ENCODE results near the gene ARPC2.
"Not testable (repeated sequence)": the region's sequence is repeated elsewhere in the genome, so short reads cannot be mapped to it uniquely, and the experiment has no call there.

Gene ARPC2

DNA sequence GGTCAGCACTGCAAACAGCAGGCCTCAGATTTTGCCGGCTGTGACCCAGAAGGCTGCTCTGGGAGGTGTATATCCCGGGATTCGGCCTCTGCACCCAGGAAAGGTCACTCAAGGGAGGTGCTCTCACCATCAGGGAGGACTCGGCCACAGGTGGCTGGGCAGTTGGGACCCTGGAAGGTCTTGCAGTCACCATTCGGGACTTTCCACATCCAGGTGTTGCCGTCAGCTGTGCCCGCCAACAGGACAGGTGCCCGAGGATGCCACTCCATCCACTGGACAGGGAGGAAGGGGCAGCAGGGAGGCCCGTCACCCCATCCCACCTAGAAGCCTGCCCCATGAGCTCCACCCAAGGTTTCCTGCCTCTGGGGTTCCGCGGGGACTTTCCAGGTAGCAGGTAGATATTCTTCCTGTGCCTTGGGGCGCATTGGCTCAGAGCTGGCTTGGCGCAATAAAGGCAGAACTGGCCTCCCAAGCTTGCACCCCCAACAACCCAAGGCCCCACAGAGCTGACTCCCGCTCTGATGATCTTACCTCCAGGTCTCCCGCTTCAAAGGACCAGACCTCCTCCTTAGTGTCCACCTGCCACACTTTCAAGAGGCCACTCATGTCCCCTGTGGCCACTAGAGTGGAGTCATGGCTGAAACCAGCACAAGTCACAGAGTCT, 49.5 kb downstream of the ARPC2 start:
- Histone ChIP-seq H3K4me3 (ENCODE audit: low read depth in 1 of 2, low read length in 2 of 2) (no peak overlapping the region), H3K36me3 (ENCODE audit: control insufficient read depth in 1 of 2, insufficient read depth in 2 of 2, low read length in 2 of 2) (peaks cover 16 to 37% of the 10 kb centered on the region in 2 donors), H3K9ac (ENCODE audit: low read depth in 1 of 2, low read length in 2 of 2) (no peak overlapping the region), H3K27me3 (ENCODE audit: control insufficient read depth in 1 of 2, insufficient read depth in 2 of 2, low read length in 2 of 2) (no peaks in the 10 kb centered on the region), H3K4me1 (ENCODE audit: control insufficient read depth in 1 of 2, insufficient read depth in 2 of 2, low read length in 2 of 2) (peaks cover 57 to 59% of the 10 kb centered on the region in 2 donors), H3K27ac (ENCODE audit: low read depth, low read length) (no peak overlapping the region), H3K9me3 (ENCODE audit: control insufficient read depth in 1 of 2, low read length in 2 of 2) (no peaks in the 10 kb centered on the region)

DNA sequence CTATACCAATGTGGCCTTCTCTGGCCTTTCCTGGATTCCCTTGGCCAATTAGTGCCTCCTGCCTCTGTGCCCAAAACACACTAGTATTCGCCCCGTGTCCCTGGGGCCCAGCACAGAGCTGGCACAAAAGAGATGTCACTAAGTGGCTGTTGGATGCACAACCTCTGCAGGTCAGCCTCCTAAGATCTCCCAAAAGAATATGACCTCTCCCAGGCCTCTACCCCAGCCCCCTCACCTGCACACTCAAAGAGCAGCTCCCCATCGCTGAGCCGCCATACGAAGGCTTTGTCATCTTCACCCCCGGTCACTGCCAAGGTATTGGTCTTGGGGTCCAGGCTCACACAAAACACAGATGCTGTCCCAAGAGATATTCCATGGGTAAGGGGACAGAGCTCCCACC, 50.3 kb downstream of the ARPC2 start:
- peaks cover 57 to 59% of the 10 kb centered on the region in 2 donors for H3K4me1 ChIP-seq (ENCODE audit: control insufficient read depth in 1 of 2, insufficient read depth in 2 of 2, low read length in 2 of 2)
- H3K36me3 ChIP-seq (ENCODE audit: control insufficient read depth in 1 of 2, insufficient read depth in 2 of 2, low read length in 2 of 2), result peaks cover 16 to 37% of the 10 kb centered on the region in 2 donors
- no peaks in the 10 kb centered on the region for H3K9me3 ChIP-seq (ENCODE audit: control insufficient read depth in 1 of 2, low read length in 2 of 2)

DNA sequence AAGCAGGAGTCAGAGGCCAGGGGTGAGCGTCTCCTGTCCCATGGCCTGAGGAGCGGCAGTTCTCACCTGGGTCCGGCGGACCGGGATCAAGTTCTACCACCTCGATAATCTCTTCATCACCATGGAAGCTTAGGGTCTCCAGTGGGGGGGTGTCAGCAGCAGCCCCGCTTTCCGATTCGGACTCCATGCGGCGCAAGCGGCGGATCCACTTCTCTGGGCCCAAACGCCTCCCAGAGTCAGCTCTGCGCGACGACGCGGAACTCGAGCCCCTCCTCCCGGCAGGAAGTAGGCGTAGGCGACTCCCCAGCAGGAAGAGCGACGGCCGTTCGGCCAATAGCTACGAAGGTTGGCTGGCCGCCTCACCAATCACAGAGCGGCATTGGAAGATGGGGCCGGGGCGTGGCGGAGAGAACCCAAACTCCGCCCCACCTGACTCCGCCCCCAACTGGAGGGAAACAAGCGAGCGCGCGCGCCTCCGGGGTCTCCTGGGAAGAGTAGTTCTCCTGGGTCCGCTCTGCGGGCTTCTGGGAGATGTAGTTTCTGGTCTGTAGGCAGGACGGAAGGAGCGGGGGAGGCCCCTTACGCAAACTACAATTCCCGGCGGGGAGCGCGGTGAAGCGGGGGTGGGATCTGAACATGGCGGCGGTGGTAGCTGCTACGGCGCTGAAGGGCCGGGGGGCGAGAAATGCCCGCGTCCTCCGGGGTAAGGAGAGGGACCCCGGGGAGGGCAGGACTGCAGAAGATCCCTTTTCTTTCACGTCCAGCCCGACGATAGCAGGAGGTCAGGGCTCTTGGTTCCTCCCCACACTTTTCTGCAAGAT, 53.1 kb downstream of the ARPC2 start, which contains the start of the genes AAMP and PNKD:
TSS of gene AAMP (minus strand) at position 238 of the 821 bp plus-strand sequence. CDS start at position 187, 51 bp downstream.
TSS of gene PNKD (plus strand) at position 620 of the 821 bp plus-strand sequence. CDS start at position 637, 17 bp downstream.
- H3K9me3 ChIP-seq (ENCODE audit: control insufficient read depth in 1 of 2, low read length in 2 of 2), result no peaks in the 10 kb centered on the region
- H3K9ac ChIP-seq (ENCODE audit: low read depth in 1 of 2, low read length in 2 of 2), result peak within 1 kb of the TSS; percentile 82 to 94
- H3K36me3 ChIP-seq (ENCODE audit: control insufficient read depth in 1 of 2, insufficient read depth in 2 of 2, low read length in 2 of 2), result peaks cover 30 to 40% of the 10 kb centered on the region in 2 donors
- H3K4me1 ChIP-seq (ENCODE audit: control insufficient read depth in 1 of 2, insufficient read depth in 2 of 2, low read length in 2 of 2), result peaks cover 40% of the 10 kb centered on the region in 2 donors
- no peaks in the 10 kb centered on the region for H3K27me3 ChIP-seq (ENCODE audit: control insufficient read depth in 1 of 2, insufficient read depth in 2 of 2, low read length in 2 of 2)
- peak within 1 kb of the TSS; percentile 52 for H3K27ac ChIP-seq (ENCODE audit: low read depth, low read length)
- H3K4me3 ChIP-seq (ENCODE audit: low read depth in 1 of 2, low read length in 2 of 2), result peak within 1 kb of the TSS; percentile 91 to 99

More for the DNA sequence above, 50.3 kb downstream of the ARPC2 start:
- Histone ChIP-seq H3K27me3 (ENCODE audit: control insufficient read depth in 1 of 2, insufficient read depth in 2 of 2, low read length in 2 of 2) (no peaks in the 10 kb centered on the region), H3K27ac (ENCODE audit: low read depth, low read length) (no peak overlapping the region), H3K4me3 (ENCODE audit: low read depth in 1 of 2, low read length in 2 of 2) (no peak overlapping the region), H3K9ac (ENCODE audit: low read depth in 1 of 2, low read length in 2 of 2) (no peak overlapping the region)

DNA sequence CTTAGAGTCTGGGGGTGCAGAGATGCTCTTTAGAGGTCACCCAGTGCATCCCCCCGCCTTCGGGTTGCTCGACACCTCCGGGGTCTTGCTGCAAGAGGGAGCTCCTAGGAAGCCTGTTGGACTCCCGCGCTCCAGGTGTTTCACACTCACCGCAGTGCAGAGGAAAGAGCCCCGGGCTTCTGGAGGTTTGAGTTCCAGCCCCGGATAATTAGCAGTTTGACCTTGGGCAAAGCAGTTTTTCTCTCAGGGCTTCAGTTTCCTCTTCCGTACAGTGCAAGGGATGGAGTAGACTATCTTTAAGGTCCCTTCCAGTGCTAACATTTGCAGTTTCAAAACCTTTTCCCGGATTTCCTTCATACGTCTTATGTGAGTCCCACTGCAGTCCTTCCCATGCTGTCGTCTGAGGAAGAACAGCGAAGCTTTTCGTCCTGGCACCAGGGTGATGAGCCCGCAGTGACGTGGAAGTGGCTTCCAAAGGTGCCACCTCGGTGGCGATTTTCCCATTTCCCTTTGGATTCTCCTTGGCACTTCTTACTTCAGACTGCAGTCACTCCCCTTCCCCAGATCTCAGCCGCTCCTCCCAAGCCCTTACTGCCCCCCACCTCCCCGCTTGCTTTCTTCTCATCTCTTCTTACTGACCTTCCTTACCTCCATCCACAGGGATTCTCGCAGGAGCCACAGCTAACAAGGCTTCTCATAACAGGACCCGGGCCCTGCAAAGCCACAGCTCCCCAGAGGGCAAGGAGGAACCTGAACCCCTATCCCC, 53.9 kb downstream of the ARPC2 start:
- H3K27me3 ChIP-seq (ENCODE audit: control insufficient read depth in 1 of 2, insufficient read depth in 2 of 2, low read length in 2 of 2), result no peaks in the 10 kb centered on the region
- peak overlapping the region; percentile 87 to 91 for H3K4me3 ChIP-seq (ENCODE audit: low read depth in 1 of 2, low read length in 2 of 2)
- H3K9ac ChIP-seq (ENCODE audit: low read depth in 1 of 2, low read length in 2 of 2), result peak overlapping the region; percentile 74 to 78
- no peaks in the 10 kb centered on the region for H3K9me3 ChIP-seq (ENCODE audit: control insufficient read depth in 1 of 2, low read length in 2 of 2)
- H3K4me1 ChIP-seq (ENCODE audit: control insufficient read depth in 1 of 2, insufficient read depth in 2 of 2, low read length in 2 of 2), result peaks cover 34 to 39% of the 10 kb centered on the region in 2 donors
- peaks cover 32 to 44% of the 10 kb centered on the region in 2 donors for H3K36me3 ChIP-seq (ENCODE audit: control insufficient read depth in 1 of 2, insufficient read depth in 2 of 2, low read length in 2 of 2)
- H3K27ac ChIP-seq (ENCODE audit: low read depth, low read length), result peak overlapping the region; percentile 13

DNA sequence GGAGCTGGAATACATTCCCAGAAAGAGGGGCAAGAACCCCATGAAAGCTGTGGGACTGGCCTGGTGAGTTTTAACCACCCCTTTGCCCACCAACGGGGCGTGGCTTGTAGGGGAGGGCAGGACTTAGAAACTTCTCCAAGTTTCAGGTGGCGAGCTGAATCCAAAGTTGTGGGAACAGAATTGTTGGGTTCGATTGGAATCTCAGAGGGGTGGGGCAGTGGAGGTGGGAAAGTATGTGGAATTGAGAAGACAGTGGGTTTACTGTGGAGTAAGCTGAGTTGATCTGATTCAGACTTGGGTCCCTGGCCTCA, 54.5 kb downstream of the ARPC2 start:
- H3K27me3 ChIP-seq (ENCODE audit: control insufficient read depth in 1 of 2, insufficient read depth in 2 of 2, low read length in 2 of 2), result no peaks in the 10 kb centered on the region
- peaks cover 33 to 44% of the 10 kb centered on the region in 2 donors for H3K36me3 ChIP-seq (ENCODE audit: control insufficient read depth in 1 of 2, insufficient read depth in 2 of 2, low read length in 2 of 2)
- no peak overlapping the region for H3K27ac ChIP-seq (ENCODE audit: low read depth, low read length)
- peak overlapping the region; percentile 87 to 91 for H3K4me3 ChIP-seq (ENCODE audit: low read depth in 1 of 2, low read length in 2 of 2)
- H3K4me1 ChIP-seq (ENCODE audit: control insufficient read depth in 1 of 2, insufficient read depth in 2 of 2, low read length in 2 of 2), result peaks cover 34 to 38% of the 10 kb centered on the region in 2 donors
- H3K9ac ChIP-seq (ENCODE audit: low read depth in 1 of 2, low read length in 2 of 2), result peak overlapping the region; percentile 74 to 78
- no peaks in the 10 kb centered on the region for H3K9me3 ChIP-seq (ENCODE audit: control insufficient read depth in 1 of 2, low read length in 2 of 2)

DNA sequence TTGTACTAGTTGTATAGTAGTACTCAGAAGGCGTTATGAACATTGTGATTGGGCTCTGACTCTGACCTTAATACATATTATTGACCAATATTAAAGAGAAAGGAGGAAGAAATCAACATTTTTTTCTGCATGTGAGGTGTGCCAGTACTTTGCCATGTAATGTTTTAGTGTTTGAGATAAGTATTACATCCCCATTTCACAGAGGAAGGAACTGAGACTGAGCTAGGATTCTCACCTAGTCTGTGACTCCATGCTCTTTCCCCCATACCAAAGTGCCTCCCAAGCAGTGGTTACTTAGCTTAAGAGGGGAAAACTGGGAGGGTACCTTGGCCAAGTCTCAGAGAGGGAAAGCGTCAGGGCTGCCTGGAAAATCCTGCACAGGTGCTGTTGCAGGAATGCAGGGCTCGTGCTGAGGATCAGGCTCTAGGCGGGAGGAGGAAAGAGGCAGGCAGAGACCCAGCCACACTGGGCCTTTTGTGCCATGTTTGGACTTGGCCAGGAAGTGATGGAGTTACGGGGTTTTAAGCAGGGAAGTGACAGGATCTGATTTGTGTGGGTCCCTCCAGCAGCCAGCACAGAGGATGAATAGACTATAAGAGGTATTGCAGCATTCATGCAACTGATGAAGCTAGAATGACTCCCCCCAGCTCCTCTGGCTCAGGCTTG, 55.0 kb downstream of the ARPC2 start:
- H3K9ac ChIP-seq (ENCODE audit: low read depth in 1 of 2, low read length in 2 of 2), result peak overlapping the region; percentile 74 to 78
- peak overlapping the region; percentile 65 for H3K27ac ChIP-seq (ENCODE audit: low read depth, low read length)
- H3K36me3 ChIP-seq (ENCODE audit: control insufficient read depth in 1 of 2, insufficient read depth in 2 of 2, low read length in 2 of 2), result peaks cover 33 to 44% of the 10 kb centered on the region in 2 donors
- no peaks in the 10 kb centered on the region for H3K27me3 ChIP-seq (ENCODE audit: control insufficient read depth in 1 of 2, insufficient read depth in 2 of 2, low read length in 2 of 2)
- H3K9me3 ChIP-seq (ENCODE audit: control insufficient read depth in 1 of 2, low read length in 2 of 2), result no peaks in the 10 kb centered on the region
- H3K4me1 ChIP-seq (ENCODE audit: control insufficient read depth in 1 of 2, insufficient read depth in 2 of 2, low read length in 2 of 2), result peaks cover 34 to 38% of the 10 kb centered on the region in 2 donors
- peak overlapping the region; percentile 8 to 91 for H3K4me3 ChIP-seq (ENCODE audit: low read depth in 1 of 2, low read length in 2 of 2)

DNA sequence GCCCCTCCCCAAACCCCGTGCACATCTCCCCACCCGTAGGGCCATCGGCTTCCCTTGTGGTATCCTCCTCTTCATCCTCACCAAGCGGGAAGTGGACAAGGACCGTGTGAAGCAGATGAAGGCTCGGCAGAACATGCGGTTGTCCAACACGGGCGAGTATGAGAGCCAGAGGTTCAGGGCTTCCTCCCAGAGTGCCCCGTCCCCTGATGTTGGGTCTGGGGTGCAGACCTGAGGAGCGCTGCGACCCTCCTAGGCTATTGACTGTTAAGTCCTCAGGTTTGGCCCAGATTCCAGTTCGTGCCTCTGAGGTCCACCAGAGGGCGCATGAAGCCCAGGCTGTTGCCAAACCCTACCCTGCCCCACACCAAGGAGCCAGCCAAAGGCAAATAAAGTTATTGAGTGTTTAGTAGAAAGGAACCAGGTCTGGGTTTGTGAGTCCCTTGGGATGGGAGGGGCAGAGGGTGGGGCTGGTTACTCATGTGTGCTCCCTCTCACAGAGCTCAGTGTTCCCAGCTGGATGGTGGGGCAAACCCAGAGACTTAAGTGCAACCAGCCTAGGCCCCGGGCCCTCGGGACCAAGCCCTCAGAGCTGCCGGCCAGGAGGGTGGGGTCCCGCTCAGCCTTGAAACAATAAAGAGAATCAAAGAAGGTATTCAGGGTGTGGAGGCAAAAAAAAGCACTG, 55.7 kb downstream of the ARPC2 start:
- H3K4me3 ChIP-seq (ENCODE audit: low read depth in 1 of 2, low read length in 2 of 2), result peak overlapping the region in 1 of 2 donors; percentile 91
- H3K9me3 ChIP-seq (ENCODE audit: control insufficient read depth in 1 of 2, low read length in 2 of 2), result no peaks in the 10 kb centered on the region
- no peaks in the 10 kb centered on the region for H3K27me3 ChIP-seq (ENCODE audit: control insufficient read depth in 1 of 2, insufficient read depth in 2 of 2, low read length in 2 of 2)
- peak overlapping the region; percentile 60 to 74 for H3K9ac ChIP-seq (ENCODE audit: low read depth in 1 of 2, low read length in 2 of 2)
- H3K4me1 ChIP-seq (ENCODE audit: control insufficient read depth in 1 of 2, insufficient read depth in 2 of 2, low read length in 2 of 2), result peaks cover 34 to 38% of the 10 kb centered on the region in 2 donors
- peaks cover 40 to 44% of the 10 kb centered on the region in 2 donors for H3K36me3 ChIP-seq (ENCODE audit: control insufficient read depth in 1 of 2, insufficient read depth in 2 of 2, low read length in 2 of 2)
- peak overlapping the region; percentile 65 for H3K27ac ChIP-seq (ENCODE audit: low read depth, low read length)

DNA sequence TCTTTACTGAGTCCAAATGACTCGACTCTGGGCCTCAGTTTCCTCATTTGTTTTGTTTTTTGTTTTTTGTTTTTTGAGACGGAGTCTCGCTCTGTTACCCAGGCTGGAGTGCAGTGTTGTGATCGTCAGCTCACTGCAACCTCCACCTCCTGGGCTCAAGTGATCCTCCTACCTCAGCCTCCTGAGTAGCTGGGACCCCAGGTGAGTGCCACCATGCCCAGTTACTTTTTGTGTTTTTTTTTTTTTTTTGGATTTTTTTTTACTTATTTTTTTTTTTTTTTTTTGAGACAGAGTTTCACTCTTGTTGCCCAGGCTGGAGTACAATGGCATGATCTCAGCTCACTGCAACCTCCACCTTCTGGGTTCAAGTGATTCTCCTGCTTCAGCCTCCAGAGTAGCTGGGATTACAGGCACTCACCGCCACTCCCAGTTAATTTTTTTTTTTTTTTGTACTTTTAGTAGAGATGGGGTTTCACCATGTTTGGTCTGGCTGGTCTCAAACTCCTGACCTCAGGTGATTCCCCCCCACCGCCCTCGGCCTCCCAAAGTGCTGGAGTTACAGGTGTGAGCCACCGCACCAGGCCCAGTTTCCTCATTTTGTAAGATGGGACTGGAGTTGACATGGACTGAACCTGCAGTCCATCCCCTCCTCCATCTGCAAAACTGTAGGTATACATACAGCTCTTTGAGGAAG, 56.4 kb downstream of the ARPC2 start:
- not testable (repeated sequence) for H3K27me3 ChIP-seq (ENCODE audit: control insufficient read depth in 1 of 2, insufficient read depth in 2 of 2, low read length in 2 of 2); H3K4me3 ChIP-seq (ENCODE audit: low read depth in 1 of 2, low read length in 2 of 2); H3K9me3 ChIP-seq (ENCODE audit: control insufficient read depth in 1 of 2, low read length in 2 of 2)
- Histone ChIP-seq H3K9ac (ENCODE audit: low read depth in 1 of 2, low read length in 2 of 2) (peak overlapping the region in 1 of 2 donors; percentile 7), H3K27ac (ENCODE audit: low read depth, low read length) (peak overlapping the region; percentile 39), H3K36me3 (ENCODE audit: control insufficient read depth in 1 of 2, insufficient read depth in 2 of 2, low read length in 2 of 2) (peaks cover 46 to 49% of the 10 kb centered on the region in 2 donors), H3K4me1 (ENCODE audit: control insufficient read depth in 1 of 2, insufficient read depth in 2 of 2, low read length in 2 of 2) (peaks cover 34 to 38% of the 10 kb centered on the region in 2 donors)

DNA sequence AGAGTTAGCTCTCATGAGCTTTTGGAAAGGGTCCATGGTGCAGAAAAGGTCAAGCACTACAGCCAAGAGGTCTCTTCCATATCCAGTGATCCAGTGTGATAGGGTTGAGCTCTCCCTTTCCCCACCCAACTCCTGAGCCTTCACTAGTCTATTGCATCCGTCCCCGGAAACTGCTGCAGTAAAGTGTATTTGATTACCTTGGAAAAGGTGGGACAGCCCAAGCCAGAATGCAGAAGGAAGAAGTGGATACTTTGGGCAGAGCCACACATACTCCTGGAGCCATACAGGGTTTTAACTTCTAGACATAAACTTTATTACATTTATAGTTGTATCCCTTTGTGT, 56.9 kb downstream of the ARPC2 start:
- Histone ChIP-seq H3K36me3 (ENCODE audit: control insufficient read depth in 1 of 2, insufficient read depth in 2 of 2, low read length in 2 of 2) (peaks cover 50 to 54% of the 10 kb centered on the region in 2 donors), H3K4me1 (ENCODE audit: control insufficient read depth in 1 of 2, insufficient read depth in 2 of 2, low read length in 2 of 2) (peaks cover 31 to 37% of the 10 kb centered on the region in 2 donors), H3K9ac (ENCODE audit: low read depth in 1 of 2, low read length in 2 of 2) (no peak overlapping the region), H3K27ac (ENCODE audit: low read depth, low read length) (no peak overlapping the region), H3K27me3 (ENCODE audit: control insufficient read depth in 1 of 2, insufficient read depth in 2 of 2, low read length in 2 of 2) (no peaks in the 10 kb centered on the region), H3K4me3 (ENCODE audit: low read depth in 1 of 2, low read length in 2 of 2) (no peak overlapping the region), H3K9me3 (ENCODE audit: control insufficient read depth in 1 of 2, low read length in 2 of 2) (no peaks in the 10 kb centered on the region)
